Muscle layer of duodenum (tissue), 2 donors: ENCODE measurements around the gene MEGF10.

Source experiments
- H3K27ac ChIP-seq: one replicate; pipeline ENCODE4 v1.7.0; 2013; ENCODE audit warnings: mild to moderate bottlenecking, low read length
- H3K27me3 ChIP-seq: one replicate; pipeline ENCODE4 v1.7.0; 2013; ENCODE audit warnings: low read depth, mild to moderate bottlenecking, control low read depth, low read length
- H3K36me3 ChIP-seq, 2 donors: one replicate each; pipeline ENCODE4 v1.7.0; 2013; ENCODE audit warnings: low read length in 2 of 2, control low read depth in 1 of 2, mild to moderate bottlenecking in 1 of 2; ENCODE audit not compliant: insufficient read depth in 2 of 2, control insufficient read depth in 1 of 2
- H3K4me1 ChIP-seq, 2 donors: one replicate each; pipeline ENCODE4 v1.7.0; 2013; ENCODE audit warnings: low read length in 2 of 2, mild to moderate bottlenecking in 2 of 2, control low read depth in 1 of 2, moderate library complexity in 1 of 2; ENCODE audit not compliant: insufficient read depth in 2 of 2, control insufficient read depth in 1 of 2
- H3K4me3 ChIP-seq, 2 donors: one replicate each; pipeline ENCODE4 v1.7.0; 2013; ENCODE audit warnings: low read length in 2 of 2, low read depth in 1 of 2, mild to moderate bottlenecking in 1 of 2
- H3K9me3 ChIP-seq, 2 donors: one replicate each; pipeline ENCODE4 v1.7.0; 2013; ENCODE audit warnings: low read length in 2 of 2, control low read depth in 1 of 2, mild to moderate bottlenecking in 1 of 2; ENCODE audit not compliant: control insufficient read depth in 1 of 2
- donor health status: healthy.

Gene MEGF10

GRCh38 chr5:127446626-127447025 lies 156.0 kb downstream of the MEGF10 start:
- no peaks in the 10 kb centered on the region for H3K9me3 ChIP-seq
- H3K27me3 ChIP-seq = no peaks in the 10 kb centered on the region
- H3K27ac ChIP-seq = no peak overlapping the region
- no peaks in the 10 kb centered on the region for H3K4me1 ChIP-seq
- no peak overlapping the region for H3K4me3 ChIP-seq
- H3K36me3 ChIP-seq = no peaks in the 10 kb centered on the region

- Histone ChIP-seq H3K9me3 (no peaks in the 10 kb centered on the region), H3K27ac (no peak overlapping the region), H3K4me3 (no peak overlapping the region)
These were observed 157.2 kb downstream of the MEGF10 start for GRCh38 chr5:127447827-127448226.

GRCh38 chr5:127450046-127450445 lies 159.4 kb downstream of the MEGF10 start:
- H3K4me1 ChIP-seq = no peaks in the 10 kb centered on the region
- H3K9me3 ChIP-seq = no peaks in the 10 kb centered on the region
- H3K36me3 ChIP-seq = no peaks in the 10 kb centered on the region
- H3K27me3 ChIP-seq = no peaks in the 10 kb centered on the region
- no peak overlapping the region for H3K4me3 ChIP-seq
- H3K27ac ChIP-seq = no peak overlapping the region

More at GRCh38 chr5:127447827-127448226, 157.2 kb downstream of the MEGF10 start:
- no peaks in the 10 kb centered on the region for H3K27me3 ChIP-seq
- no peaks in the 10 kb centered on the region for H3K4me1 ChIP-seq
- H3K36me3 ChIP-seq = no peaks in the 10 kb centered on the region

- no peaks in the 10 kb centered on the region for H3K27me3 ChIP-seq
- no peak overlapping the region for H3K4me3 ChIP-seq
- no peaks in the 10 kb centered on the region for H3K4me1 ChIP-seq
- no peaks in the 10 kb centered on the region for H3K36me3 ChIP-seq
- H3K27ac ChIP-seq = no peak overlapping the region
- H3K9me3 ChIP-seq = no peaks in the 10 kb centered on the region
These were observed 160.5 kb downstream of the MEGF10 start for GRCh38 chr5:127451096-127451495.

GRCh38 chr5:127452626-127453025 lies 162.0 kb downstream of the MEGF10 start:
- Histone ChIP-seq H3K4me3 (no peak overlapping the region), H3K36me3 (no peaks in the 10 kb centered on the region), H3K9me3 (no peaks in the 10 kb centered on the region), H3K4me1 (no peaks in the 10 kb centered on the region), H3K27me3 (no peaks in the 10 kb centered on the region), H3K27ac (no peak overlapping the region)

- Histone ChIP-seq H3K36me3 (no peaks in the 10 kb centered on the region), H3K9me3 (no peaks in the 10 kb centered on the region), H3K27me3 (no peaks in the 10 kb centered on the region), H3K4me1 (no peaks in the 10 kb centered on the region), H3K4me3 (no peak overlapping the region), H3K27ac (no peak overlapping the region)
These were observed 180.6 kb downstream of the MEGF10 start for GRCh38 chr5:127471211-127471610.

- Histone ChIP-seq H3K27ac (no peak overlapping the region), H3K9me3 (no peaks in the 10 kb centered on the region), H3K36me3 (no peaks in the 10 kb centered on the region), H3K4me3 (no peak overlapping the region), H3K4me1 (no peaks in the 10 kb centered on the region), H3K27me3 (no peaks in the 10 kb centered on the region)
These were observed 182.1 kb downstream of the MEGF10 start for GRCh38 chr5:127472700-127473099.

- no peaks in the 10 kb centered on the region for H3K4me1 ChIP-seq
- no peaks in the 10 kb centered on the region for H3K36me3 ChIP-seq
- H3K9me3 ChIP-seq = no peaks in the 10 kb centered on the region
- no peak overlapping the region for H3K4me3 ChIP-seq
- H3K27me3 ChIP-seq = no peaks in the 10 kb centered on the region
- H3K27ac ChIP-seq = no peak overlapping the region
These were observed 195.9 kb downstream of the MEGF10 start for GRCh38 chr5:127486471-127486870.

- Histone ChIP-seq H3K36me3 (no peaks in the 10 kb centered on the region), H3K27me3 (no peaks in the 10 kb centered on the region), H3K27ac (no peak overlapping the region), H3K4me3 (no peak overlapping the region), H3K9me3 (no peaks in the 10 kb centered on the region), H3K4me1 (no peaks in the 10 kb centered on the region)
These were observed 202.5 kb downstream of the MEGF10 start for GRCh38 chr5:127492854-127493738.

GRCh38 chr5:127498548-127498947 lies 208.0 kb downstream of the MEGF10 start:
- H3K4me1 ChIP-seq = no peaks in the 10 kb centered on the region
- H3K4me3 ChIP-seq = no peak overlapping the region
- no peak overlapping the region for H3K27ac ChIP-seq
- H3K36me3 ChIP-seq = no peaks in the 10 kb centered on the region
- H3K9me3 ChIP-seq = no peaks in the 10 kb centered on the region
- H3K27me3 ChIP-seq = no peaks in the 10 kb centered on the region

- Histone ChIP-seq H3K4me3 (no peak overlapping the region), H3K27ac (no peak overlapping the region), H3K36me3 (no peaks in the 10 kb centered on the region)
These were observed 215.3 kb downstream of the MEGF10 start for GRCh38 chr5:127505905-127506304.

GRCh38 chr5:127506616-127507015 lies 216.0 kb downstream of the MEGF10 start:
- no peak overlapping the region for H3K4me3 ChIP-seq
- H3K27me3 ChIP-seq = no peaks in the 10 kb centered on the region
- no peak overlapping the region for H3K27ac ChIP-seq
- H3K36me3 ChIP-seq = no peaks in the 10 kb centered on the region
- H3K9me3 ChIP-seq = no peaks in the 10 kb centered on the region
- H3K4me1 ChIP-seq = no peaks in the 10 kb centered on the region

More at GRCh38 chr5:127505905-127506304, 215.3 kb downstream of the MEGF10 start:
- Histone ChIP-seq H3K27me3 (no peaks in the 10 kb centered on the region), H3K4me1 (no peaks in the 10 kb centered on the region), H3K9me3 (no peaks in the 10 kb centered on the region)
